Activated T-helper 2 cell treated with anti-CD3 and anti-CD28 coated beads, Interferon-gamma antibody, Interleukin-2, Interleukin-4, amounts not matched to agents 10 μg/mL and 5 μg/mL and 100 μg/mL, durations not matched to agents 14 hours and 24 hours and 36 hours (primary cell): ENCODE measurements around the gene OR2AJ1. TPM values are rescaled to one million over a fixed set of nuclear protein-coding genes. Genes with fewer than 3 reads are reported as not detected.

Experiments
- DNase-seq: peaks from one replicate; pipeline ENCODE4 v3.0.0; 2021; ENCODE audit warnings: low spot score
- H3K27ac Mint-ChIP-seq: one replicate; pipeline ENCODE4 v1.8.0; 2021; ENCODE audit warnings: mixed read lengths
- H3K27me3 Mint-ChIP-seq: one replicate; pipeline ENCODE4 v1.8.0; 2021; ENCODE audit warnings: low read depth, mixed read lengths
- H3K36me3 Mint-ChIP-seq: one replicate; pipeline ENCODE4 v1.8.0; 2021; ENCODE audit warnings: low read depth, mixed read lengths
- H3K4me1 Mint-ChIP-seq: one replicate; pipeline ENCODE4 v1.8.0; 2021; ENCODE audit warnings: low read depth, mixed read lengths
- H3K4me3 Mint-ChIP-seq: one replicate; pipeline ENCODE4 v1.8.0; 2021; ENCODE audit warnings: low read depth, mild to moderate bottlenecking, moderate library complexity, mixed read lengths
- H3K9me3 Mint-ChIP-seq: one replicate; pipeline ENCODE4 v1.8.0; 2021; ENCODE audit warnings: mixed read lengths
- intact Hi-C: fragments of 100-400 bp; cut with micrococcal nuclease; formaldehyde crosslinking; loops from one replicate; pipeline ENCODE4 v1.15.1; 2023
- total RNA-seq: library from RNA; stranded (reverse); gene quantifications from 2 replicates; pipeline ENCODE4 v1.2.3, GENCODE V29; 2022

OR2AJ1 gene, protein sequence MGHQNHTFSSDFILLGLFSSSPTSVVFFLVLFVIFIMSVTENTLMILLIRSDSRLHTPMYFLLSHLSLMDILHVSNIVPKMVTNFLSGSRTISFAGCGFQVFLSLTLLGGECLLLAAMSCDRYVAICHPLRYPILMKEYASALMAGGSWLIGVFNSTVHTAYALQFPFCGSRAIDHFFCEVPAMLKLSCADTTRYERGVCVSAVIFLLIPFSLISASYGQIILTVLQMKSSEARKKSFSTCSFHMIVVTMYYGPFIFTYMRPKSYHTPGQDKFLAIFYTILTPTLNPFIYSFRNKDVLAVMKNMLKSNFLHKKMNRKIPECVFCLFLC
- not detected in 2 replicates for total RNA-seq

GRCh38 chr1:247924868-247925267 is at the start of gene OR2AJ1:
TSS of gene OR2AJ1 (plus strand) at chr1:247924889. CDS start at chr1:247933769, 8,880 bp downstream.
- no peak for DNase-seq
- no peaks in the 10 kb centered on the region for H3K36me3 Mint-ChIP-seq
- H3K27me3 Mint-ChIP-seq: no peaks in the 10 kb centered on the region
- no peak within 1 kb of the TSS for H3K27ac Mint-ChIP-seq
- H3K4me3 Mint-ChIP-seq: no peak within 1 kb of the TSS
- H3K4me1 Mint-ChIP-seq: no peaks in the 10 kb centered on the region
- intact Hi-C loops: no loop called here
- no peaks in the 10 kb centered on the region for H3K9me3 Mint-ChIP-seq

GRCh38 chr1:247883346-247883745 is 41.3 kb upstream of the OR2AJ1 start:
- intact Hi-C loops: no loop called here
- no peak for DNase-seq
- H3K36me3 Mint-ChIP-seq: no peaks in the 10 kb centered on the region
- H3K4me1 Mint-ChIP-seq: no peaks in the 10 kb centered on the region
- no peaks in the 10 kb centered on the region for H3K27me3 Mint-ChIP-seq
- no peak overlapping the region for H3K4me3 Mint-ChIP-seq
- H3K9me3 Mint-ChIP-seq: no peaks in the 10 kb centered on the region
- no peak overlapping the region for H3K27ac Mint-ChIP-seq

DNA sequence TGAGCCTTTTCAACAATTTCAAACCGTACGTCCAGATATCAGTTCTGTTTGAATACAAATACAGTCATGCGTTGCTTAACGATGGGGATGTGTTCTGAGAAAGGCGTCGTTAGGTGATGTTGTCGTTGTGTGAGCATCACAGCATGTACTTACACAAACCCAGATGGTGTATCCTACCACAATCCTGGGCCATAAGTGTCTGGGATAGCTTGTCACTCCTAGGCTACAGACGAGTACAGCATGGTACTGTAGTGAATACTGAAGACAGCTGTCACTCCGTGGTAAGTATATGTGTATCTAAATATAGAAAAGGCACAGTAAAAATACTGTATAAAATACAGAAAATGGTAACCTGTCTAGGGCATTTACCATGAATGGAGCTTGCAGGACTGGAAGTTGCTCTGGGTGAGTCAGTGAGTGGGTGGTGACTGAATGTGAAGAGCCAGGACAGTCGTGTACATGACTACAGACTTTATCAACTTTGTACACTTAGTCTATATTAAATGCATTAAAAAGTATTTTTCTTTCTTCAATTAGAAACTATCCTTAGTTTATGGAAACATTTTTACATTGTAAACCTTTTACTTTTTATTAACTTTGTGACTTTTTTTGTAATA is 39.8 kb upstream of the OR2AJ1 start:
- Mint-ChIP-seq H3K27me3 (no peaks in the 10 kb centered on the region), H3K27ac (no peak overlapping the region)
- intact Hi-C loops: no loop called here

DNA sequence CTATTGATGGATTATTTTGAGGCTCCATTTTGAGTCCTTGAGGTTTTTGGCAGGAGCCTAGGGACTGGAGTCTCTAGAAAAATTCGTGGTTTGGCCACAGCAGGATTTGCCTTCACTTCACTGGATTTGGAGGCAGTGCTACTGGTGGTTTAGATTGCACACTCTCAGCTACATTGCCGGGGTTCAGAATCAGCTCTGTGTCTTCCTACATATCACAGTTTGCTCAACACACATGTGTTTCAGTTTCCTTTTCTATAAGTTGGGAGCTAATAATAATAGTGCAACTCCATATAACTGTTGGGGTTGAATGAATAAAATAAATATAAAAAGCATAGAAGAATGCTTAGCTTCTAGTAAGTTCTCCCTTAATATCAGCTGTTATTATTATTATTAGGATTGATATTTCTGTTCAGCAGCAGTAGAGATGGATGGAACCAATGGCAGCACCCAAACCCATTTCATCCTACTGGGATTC is 29.5 kb upstream of the OR2AJ1 start, which contains the start of gene OR2W3:
TSS of gene OR2W3 (plus strand) at position 425 of the 475 bp plus-strand sequence. CDS start at position 425, 0 bp downstream.
- H3K36me3 Mint-ChIP-seq: no peaks in the 10 kb centered on the region
- no peaks in the 10 kb centered on the region for H3K4me1 Mint-ChIP-seq
- H3K9me3 Mint-ChIP-seq: no peaks in the 10 kb centered on the region

More for the DNA sequence above, 39.8 kb upstream of the OR2AJ1 start:
- no peak overlapping the region for H3K4me3 Mint-ChIP-seq
- no peaks in the 10 kb centered on the region for H3K36me3 Mint-ChIP-seq
- no peak for DNase-seq
- H3K9me3 Mint-ChIP-seq: no peaks in the 10 kb centered on the region
- H3K4me1 Mint-ChIP-seq: no peaks in the 10 kb centered on the region

DNA sequence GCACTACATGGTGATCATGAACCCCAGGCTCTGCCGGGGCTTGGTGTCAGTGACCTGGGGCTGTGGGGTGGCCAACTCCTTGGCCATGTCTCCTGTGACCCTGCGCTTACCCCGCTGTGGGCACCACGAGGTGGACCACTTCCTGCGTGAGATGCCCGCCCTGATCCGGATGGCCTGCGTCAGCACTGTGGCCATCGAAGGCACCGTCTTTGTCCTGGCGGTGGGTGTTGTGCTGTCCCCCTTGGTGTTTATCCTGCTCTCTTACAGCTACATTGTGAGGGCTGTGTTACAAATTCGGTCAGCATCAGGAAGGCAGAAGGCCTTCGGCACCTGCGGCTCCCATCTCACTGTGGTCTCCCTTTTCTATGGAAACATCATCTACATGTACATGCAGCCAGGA is 28.7 kb upstream of the OR2AJ1 start:
- Mint-ChIP-seq H3K9me3 (no peaks in the 10 kb centered on the region), H3K36me3 (no peaks in the 10 kb centered on the region), H3K4me3 (no peak overlapping the region), H3K27ac (no peak overlapping the region), H3K27me3 (no peaks in the 10 kb centered on the region), H3K4me1 (no peaks in the 10 kb centered on the region)
- DNase-seq: no peak
- intact Hi-C loops: no loop called here

More for the DNA sequence above, 29.5 kb upstream of the OR2AJ1 start, which contains the start of gene OR2W3:
- no peaks in the 10 kb centered on the region for H3K27me3 Mint-ChIP-seq
- H3K4me3 Mint-ChIP-seq: no peak within 1 kb of the TSS
- no peak within 1 kb of the TSS for H3K27ac Mint-ChIP-seq
- intact Hi-C loops: no loop called here
- no peak for DNase-seq

DNA sequence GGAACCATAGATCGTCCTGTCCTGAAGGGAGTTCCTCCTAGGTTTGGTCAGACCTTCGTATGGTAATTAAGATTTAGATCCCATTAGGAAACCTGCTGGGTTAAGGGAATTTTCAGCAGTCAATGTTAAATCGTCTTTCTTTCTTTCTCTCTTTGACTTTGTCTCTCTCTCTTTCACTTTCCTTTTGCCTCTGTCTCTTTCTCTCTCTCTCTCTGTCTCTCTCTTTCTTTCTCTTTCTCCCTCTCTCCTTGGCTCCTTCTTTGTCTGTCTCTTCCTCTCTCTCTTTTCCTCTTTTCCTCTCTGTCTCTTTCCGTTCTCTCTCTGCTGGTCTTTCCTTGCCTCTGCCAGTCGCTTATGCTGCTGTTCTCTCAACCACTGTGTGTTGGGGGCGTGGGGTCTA is 20.6 kb upstream of the OR2AJ1 start:
- no peak overlapping the region for H3K27ac Mint-ChIP-seq
- peaks cover 9% of the 10 kb centered on the region for H3K4me1 Mint-ChIP-seq
- intact Hi-C loops: no loop called here
- DNase-seq: no peak
- peaks cover 4% of the 10 kb centered on the region for H3K27me3 Mint-ChIP-seq
- no peaks in the 10 kb centered on the region for H3K9me3 Mint-ChIP-seq
- H3K4me3 Mint-ChIP-seq: no peak overlapping the region
- no peaks in the 10 kb centered on the region for H3K36me3 Mint-ChIP-seq

DNA sequence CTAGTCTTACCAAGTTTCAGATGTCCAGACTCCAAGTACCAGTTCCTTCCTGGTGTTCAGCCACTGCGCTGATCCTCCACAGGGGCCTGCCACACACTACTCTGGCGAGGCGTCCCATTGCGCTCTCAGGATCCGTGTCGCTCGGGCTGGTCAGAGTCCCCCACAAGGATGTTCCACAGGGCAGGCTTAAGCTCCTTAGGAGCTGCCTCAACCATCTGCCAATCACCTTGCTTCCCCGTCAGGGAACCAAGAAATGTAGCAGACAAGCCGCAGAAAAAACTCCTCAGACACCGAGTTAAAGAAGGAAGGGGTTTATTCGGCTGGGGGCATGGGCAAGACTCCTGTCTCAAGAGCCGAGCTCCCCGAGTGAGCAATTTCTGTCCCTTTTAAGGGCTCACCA is 19.5 kb upstream of the OR2AJ1 start:
- no peak for DNase-seq
- intact Hi-C loops: no loop called here
- no peak overlapping the region for H3K4me3 Mint-ChIP-seq
- peaks cover 9% of the 10 kb centered on the region for H3K4me1 Mint-ChIP-seq
- no peaks in the 10 kb centered on the region for H3K36me3 Mint-ChIP-seq
- peaks cover 4% of the 10 kb centered on the region for H3K27me3 Mint-ChIP-seq
- H3K27ac Mint-ChIP-seq: no peak overlapping the region
- no peaks in the 10 kb centered on the region for H3K9me3 Mint-ChIP-seq

DNA sequence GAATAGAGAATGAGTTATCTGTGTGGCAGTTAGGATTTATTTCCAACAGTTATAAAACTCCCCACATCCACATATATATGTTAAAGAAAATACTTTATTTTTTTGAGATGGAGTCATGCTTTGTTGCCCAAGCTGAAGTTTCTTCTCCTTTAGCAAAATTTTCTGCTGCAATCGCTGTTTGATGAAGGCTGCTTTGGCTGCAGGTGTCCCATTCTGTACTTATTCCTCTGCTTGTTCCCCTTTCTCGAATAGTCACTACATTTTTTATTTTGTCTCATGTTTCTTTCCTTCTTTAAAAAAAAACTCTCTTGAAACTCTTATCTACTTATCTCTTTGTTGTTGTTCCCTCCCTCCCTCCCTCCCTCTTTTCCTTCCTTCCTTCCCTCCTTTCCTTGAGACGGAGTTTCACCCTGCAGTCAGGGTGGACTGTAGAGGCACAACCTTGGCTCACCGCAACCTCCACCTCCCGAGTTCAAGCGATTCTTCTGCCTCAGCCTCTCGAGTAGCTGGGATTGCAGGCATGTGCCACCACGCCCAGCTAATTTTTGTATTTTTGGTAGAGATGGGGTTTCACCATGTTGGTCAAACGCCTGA is 18.7 kb upstream of the OR2AJ1 start:
- no peak for DNase-seq
- Mint-ChIP-seq H3K36me3 (no peaks in the 10 kb centered on the region), H3K27ac (peak overlapping the region; percentile 68), H3K4me1 (peaks cover 9% of the 10 kb centered on the region), H3K9me3 (no peaks in the 10 kb centered on the region), H3K4me3 (peak overlapping the region; percentile 34), H3K27me3 (peaks cover 4% of the 10 kb centered on the region)
- intact Hi-C loops: no loop called here

- Mint-ChIP-seq H3K27ac (peak overlapping the region; percentile 68), H3K4me3 (peak overlapping the region; percentile 60), H3K4me1 (peaks cover 9% of the 10 kb centered on the region), H3K27me3 (peaks cover 4% of the 10 kb centered on the region), H3K36me3 (no peaks in the 10 kb centered on the region), H3K9me3 (no peaks in the 10 kb centered on the region)
- no peak for DNase-seq
- intact Hi-C loops: no loop called here
Measured at GRCh38 chr1:247906504-247907047, 18.1 kb upstream of the OR2AJ1 start.

DNA sequence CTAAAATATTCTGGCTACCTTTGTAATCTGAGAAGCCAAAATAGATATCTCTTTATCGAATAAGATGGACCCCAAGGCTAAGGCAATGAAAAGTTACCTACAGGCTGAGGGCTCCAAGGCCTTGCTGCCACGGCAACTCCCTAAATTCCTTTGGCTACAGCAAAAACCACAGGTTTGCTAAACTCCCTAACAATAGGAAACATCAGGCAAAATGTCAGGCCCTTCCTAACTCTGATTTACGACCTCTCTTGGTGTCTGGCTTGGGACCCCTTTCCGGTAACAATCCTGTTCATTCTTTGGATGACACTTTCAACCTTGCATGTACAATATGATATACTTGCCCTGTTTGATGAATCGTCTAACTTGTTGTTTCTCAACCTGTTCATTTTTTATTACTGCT is 15.9 kb upstream of the OR2AJ1 start:
- intact Hi-C loops: loop anchor here (2.0 kb wide), 1 partner anchor 28 kb away; no protein-coding TSS in a partner anchor
- Mint-ChIP-seq H3K4me1 (peaks cover 9% of the 10 kb centered on the region), H3K9me3 (no peaks in the 10 kb centered on the region), H3K4me3 (no peak overlapping the region), H3K36me3 (no peaks in the 10 kb centered on the region), H3K27ac (no peak overlapping the region), H3K27me3 (peaks cover 4% of the 10 kb centered on the region)
- DNase-seq: no peak

DNA sequence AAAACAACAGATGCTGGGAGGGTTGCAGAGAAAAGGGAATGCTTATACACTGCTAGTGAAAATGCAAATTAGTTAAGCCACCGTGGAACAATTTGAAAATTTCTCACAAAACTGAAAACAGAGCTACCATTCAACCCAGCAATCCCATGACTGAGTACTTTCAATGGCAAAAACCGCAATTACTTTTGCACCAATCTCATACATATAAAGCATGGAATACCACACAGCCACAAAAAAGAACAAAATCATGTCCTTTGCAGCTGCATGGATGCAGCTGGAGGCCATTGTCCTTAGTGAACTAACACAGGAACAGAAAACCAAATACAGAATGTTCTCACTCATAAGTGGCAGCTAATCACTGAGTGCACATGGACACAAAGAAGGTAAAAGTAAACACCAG is 10.9 kb upstream of the OR2AJ1 start:
- intact Hi-C loops: no loop called here
- Mint-ChIP-seq H3K4me1 (no peaks in the 10 kb centered on the region), H3K9me3 (no peaks in the 10 kb centered on the region), H3K36me3 (no peaks in the 10 kb centered on the region), H3K27me3 (no peaks in the 10 kb centered on the region), H3K27ac (no peak overlapping the region), H3K4me3 (no peak overlapping the region)
- no peak for DNase-seq

GRCh38 chr1:247914941-247915662 is 9.6 kb upstream of the OR2AJ1 start:
- Mint-ChIP-seq H3K27ac (no peak overlapping the region), H3K4me1 (no peaks in the 10 kb centered on the region), H3K36me3 (no peaks in the 10 kb centered on the region), H3K9me3 (no peaks in the 10 kb centered on the region), H3K27me3 (no peaks in the 10 kb centered on the region), H3K4me3 (no peak overlapping the region)
- DNase-seq: no peak
- intact Hi-C loops: no loop called here
